ENCODE data around the gene MGAT3.
"Not testable (repeated sequence)": the region's sequence is repeated elsewhere in the genome, so short reads cannot be mapped to it uniquely, and the experiment has no call there.

The MGAT3 gene, protein sequence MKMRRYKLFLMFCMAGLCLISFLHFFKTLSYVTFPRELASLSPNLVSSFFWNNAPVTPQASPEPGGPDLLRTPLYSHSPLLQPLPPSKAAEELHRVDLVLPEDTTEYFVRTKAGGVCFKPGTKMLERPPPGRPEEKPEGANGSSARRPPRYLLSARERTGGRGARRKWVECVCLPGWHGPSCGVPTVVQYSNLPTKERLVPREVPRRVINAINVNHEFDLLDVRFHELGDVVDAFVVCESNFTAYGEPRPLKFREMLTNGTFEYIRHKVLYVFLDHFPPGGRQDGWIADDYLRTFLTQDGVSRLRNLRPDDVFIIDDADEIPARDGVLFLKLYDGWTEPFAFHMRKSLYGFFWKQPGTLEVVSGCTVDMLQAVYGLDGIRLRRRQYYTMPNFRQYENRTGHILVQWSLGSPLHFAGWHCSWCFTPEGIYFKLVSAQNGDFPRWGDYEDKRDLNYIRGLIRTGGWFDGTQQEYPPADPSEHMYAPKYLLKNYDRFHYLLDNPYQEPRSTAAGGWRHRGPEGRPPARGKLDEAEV

DNA sequence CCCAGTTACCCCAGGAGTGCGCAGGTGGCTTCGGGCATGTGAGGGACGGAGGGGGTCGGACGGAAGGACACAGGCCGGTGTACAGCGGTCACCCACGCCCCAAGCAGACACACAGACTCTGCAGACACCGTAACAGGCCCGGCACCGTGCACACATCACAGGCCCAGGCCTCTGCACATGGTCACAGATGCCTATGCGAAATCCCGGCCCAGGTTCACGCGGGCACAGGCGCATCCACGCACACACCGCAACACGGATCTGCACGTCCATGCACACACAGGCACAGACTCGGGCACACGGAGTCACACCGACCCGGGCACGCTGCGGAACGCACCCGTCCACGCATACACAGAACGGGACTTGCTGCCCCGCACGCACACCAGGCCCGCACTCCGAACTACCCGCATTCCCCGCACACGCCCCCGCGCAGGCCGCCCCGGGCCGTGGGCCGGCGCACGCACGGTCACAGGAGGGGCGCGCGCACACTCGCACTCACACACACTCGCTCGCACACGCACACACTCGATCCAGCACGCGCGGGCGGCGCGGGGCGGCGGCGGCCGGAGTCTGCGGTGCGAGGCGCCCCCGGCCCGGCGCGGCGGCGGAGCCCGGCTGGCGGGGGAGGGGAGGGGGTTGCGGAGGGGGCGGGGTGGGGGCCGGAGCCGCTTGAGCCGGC lies at the start of gene MGAT3:
Gene MGAT3, plus strand, starts transcription at position 491 of the 676 bp plus-strand sequence. CDS start 30,336 bp downstream, outside the sequence.
- peak within 1 kb of the TSS in 4 of 5 donors; percentile 50 to 65 (median 58) for H3K4me3 ChIP-seq (ENCODE audit: low read depth in 1 of 5, low read length in 5 of 5)
- H3K9ac ChIP-seq (ENCODE audit: low read length in 5 of 5), result peak within 1 kb of the TSS in 3 of 5 donors; percentile 62 to 72 (median 71)
- peaks cover 0 to 50% (median 34%) of the 10 kb centered on the region in 5 donors for H3K4me1 ChIP-seq (ENCODE audit: control insufficient read depth in 5 of 5, insufficient read depth in 5 of 5, low read length in 5 of 5)
- peak within 1 kb of the TSS; percentile 30 for H3K27ac ChIP-seq (ENCODE audit: low read depth, low read length)
- H3K9me3 ChIP-seq (ENCODE audit: control insufficient read depth in 5 of 5, low read length in 5 of 5), result no peaks in the 10 kb centered on the region
- H3K27me3 ChIP-seq (ENCODE audit: control insufficient read depth in 5 of 5, insufficient read depth in 4 of 5, low read length in 5 of 5), result peaks cover 0 to 11% (median 11%) of the 10 kb centered on the region in 5 donors
- H3K36me3 ChIP-seq (ENCODE audit: control insufficient read depth in 5 of 5, insufficient read depth in 5 of 5, low read length in 5 of 5), result no peaks in the 10 kb centered on the region

DNA sequence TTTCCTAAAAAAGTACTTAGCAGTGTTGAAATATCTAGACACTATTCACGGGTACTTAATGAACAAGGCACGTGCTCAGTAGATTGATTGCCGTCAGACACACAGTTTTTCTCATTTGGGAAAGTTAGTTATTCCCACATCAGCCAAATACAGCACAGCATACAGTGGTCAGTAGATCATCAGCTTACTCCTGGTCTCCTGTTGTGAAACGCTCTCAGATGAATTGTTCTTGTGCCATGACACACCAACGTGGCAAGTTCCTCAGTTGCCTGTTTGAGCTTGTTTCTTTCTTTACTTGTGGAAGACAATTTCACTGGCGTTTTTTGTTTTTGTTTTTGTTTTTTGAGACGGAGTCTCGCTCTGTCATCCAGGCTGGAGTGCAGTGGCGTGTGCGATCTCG lies 48.6 kb upstream of the MGAT3 start:
- no peaks in the 10 kb centered on the region for H3K9me3 ChIP-seq (ENCODE audit: control insufficient read depth in 5 of 5, low read length in 5 of 5)
- peaks cover 0 to 1% (median 0%) of the 10 kb centered on the region in 5 donors for H3K36me3 ChIP-seq (ENCODE audit: control insufficient read depth in 5 of 5, insufficient read depth in 5 of 5, low read length in 5 of 5)
- peak overlapping the region; percentile 72 for H3K27ac ChIP-seq (ENCODE audit: low read depth, low read length)
- peaks cover 10 to 50% (median 41%) of the 10 kb centered on the region in 5 donors for H3K4me1 ChIP-seq (ENCODE audit: control insufficient read depth in 5 of 5, insufficient read depth in 5 of 5, low read length in 5 of 5)
- H3K4me3 ChIP-seq (ENCODE audit: low read depth in 1 of 5, low read length in 5 of 5), result no peak overlapping the region
- H3K27me3 ChIP-seq (ENCODE audit: control insufficient read depth in 5 of 5, insufficient read depth in 4 of 5, low read length in 5 of 5), result no peaks in the 10 kb centered on the region
- H3K9ac ChIP-seq (ENCODE audit: low read length in 5 of 5), result peak overlapping the region in 3 of 5 donors; percentile 6 to 41 (median 32)

DNA sequence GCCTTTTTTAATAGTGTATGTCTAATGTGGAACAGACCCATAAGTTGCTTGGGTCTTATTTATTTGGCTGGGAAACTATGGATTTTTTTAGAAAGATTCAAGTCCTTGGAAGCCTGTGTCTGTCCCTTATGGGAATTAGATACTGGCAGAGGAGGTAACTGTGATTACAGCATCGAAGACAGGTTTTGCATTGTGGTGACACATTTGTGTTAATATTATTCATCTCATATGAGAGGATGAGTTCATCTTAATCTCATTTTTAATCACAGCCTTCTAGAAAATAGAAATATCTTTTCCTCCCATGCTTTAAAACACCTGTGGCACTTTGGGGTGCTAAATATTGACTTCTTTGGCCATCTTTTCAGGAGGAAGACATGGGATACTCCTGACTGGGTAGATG lies 48.0 kb upstream of the MGAT3 start:
- Histone ChIP-seq H3K27me3 (ENCODE audit: control insufficient read depth in 5 of 5, insufficient read depth in 4 of 5, low read length in 5 of 5) (no peaks in the 10 kb centered on the region), H3K4me3 (ENCODE audit: low read depth in 1 of 5, low read length in 5 of 5) (no peak overlapping the region), H3K9ac (ENCODE audit: low read length in 5 of 5) (peak overlapping the region in 1 of 5 donors; percentile 32), H3K36me3 (ENCODE audit: control insufficient read depth in 5 of 5, insufficient read depth in 5 of 5, low read length in 5 of 5) (no peaks in the 10 kb centered on the region), H3K27ac (ENCODE audit: low read depth, low read length) (peak overlapping the region; percentile 72), H3K9me3 (ENCODE audit: control insufficient read depth in 5 of 5, low read length in 5 of 5) (no peaks in the 10 kb centered on the region), H3K4me1 (ENCODE audit: control insufficient read depth in 5 of 5, insufficient read depth in 5 of 5, low read length in 5 of 5) (peaks cover 10 to 50% (median 41%) of the 10 kb centered on the region in 5 donors)

DNA sequence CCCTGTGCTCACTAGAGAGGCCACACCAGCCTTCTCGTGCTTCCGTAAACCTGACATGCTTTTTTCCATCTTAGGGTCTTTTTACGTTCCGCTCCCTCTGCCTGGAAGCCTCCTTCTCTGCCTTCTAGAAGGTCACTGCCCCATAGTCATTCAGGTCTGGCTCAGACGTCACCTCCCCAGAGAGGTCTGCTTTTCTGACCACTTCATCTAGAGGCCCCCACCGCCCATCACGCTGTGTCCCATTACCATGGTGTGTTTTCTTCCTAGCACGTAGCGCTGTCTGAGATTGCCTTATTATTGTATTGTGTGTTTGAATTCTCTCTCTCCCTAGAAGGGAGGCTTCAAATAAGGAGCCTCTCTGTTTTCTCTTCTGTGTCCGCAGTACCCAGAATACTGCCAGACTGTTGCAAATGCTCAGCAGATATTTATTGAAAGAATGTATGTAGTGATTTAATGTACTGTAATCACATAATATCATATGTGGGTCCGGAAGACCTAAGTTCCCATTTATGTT lies 47.2 kb upstream of the MGAT3 start:
- Histone ChIP-seq H3K27me3 (ENCODE audit: control insufficient read depth in 5 of 5, insufficient read depth in 4 of 5, low read length in 5 of 5) (no peaks in the 10 kb centered on the region), H3K9ac (ENCODE audit: low read length in 5 of 5) (no peak overlapping the region), H3K4me3 (ENCODE audit: low read depth in 1 of 5, low read length in 5 of 5) (peak overlapping the region in 1 of 5 donors; percentile 15), H3K27ac (ENCODE audit: low read depth, low read length) (peak overlapping the region; percentile 72), H3K36me3 (ENCODE audit: control insufficient read depth in 5 of 5, insufficient read depth in 5 of 5, low read length in 5 of 5) (no peaks in the 10 kb centered on the region), H3K9me3 (ENCODE audit: control insufficient read depth in 5 of 5, low read length in 5 of 5) (no peaks in the 10 kb centered on the region), H3K4me1 (ENCODE audit: control insufficient read depth in 5 of 5, insufficient read depth in 5 of 5, low read length in 5 of 5) (peaks cover 10 to 54% (median 45%) of the 10 kb centered on the region in 5 donors)

DNA sequence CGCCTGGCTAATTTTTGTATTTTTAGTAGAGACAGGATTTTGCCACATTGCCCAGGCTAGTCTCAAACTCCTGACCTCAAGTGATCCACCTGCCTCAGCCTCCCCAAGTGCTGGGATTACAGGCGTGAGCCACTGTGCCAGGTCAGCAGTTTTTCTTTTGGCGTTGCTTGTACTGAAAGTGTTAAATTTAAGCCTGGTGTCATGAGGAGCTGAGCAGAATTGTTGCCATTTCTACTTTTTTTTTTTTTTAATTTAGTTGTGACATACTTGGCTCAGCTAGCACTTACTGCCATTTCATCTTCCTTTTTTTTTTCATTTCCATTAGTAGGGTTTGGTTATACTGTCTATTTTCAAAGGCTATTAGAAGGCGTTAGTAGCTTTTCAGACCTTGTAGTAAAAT lies 46.5 kb upstream of the MGAT3 start:
- peaks cover 0 to 5% (median 4%) of the 10 kb centered on the region in 5 donors for H3K36me3 ChIP-seq (ENCODE audit: control insufficient read depth in 5 of 5, insufficient read depth in 5 of 5, low read length in 5 of 5)
- H3K9ac ChIP-seq (ENCODE audit: low read length in 5 of 5), result no peak overlapping the region
- peak overlapping the region; percentile 72 for H3K27ac ChIP-seq (ENCODE audit: low read depth, low read length)
- H3K4me1 ChIP-seq (ENCODE audit: control insufficient read depth in 5 of 5, insufficient read depth in 5 of 5, low read length in 5 of 5), result peaks cover 9 to 54% (median 46%) of the 10 kb centered on the region in 5 donors
- H3K27me3 ChIP-seq (ENCODE audit: control insufficient read depth in 5 of 5, insufficient read depth in 4 of 5, low read length in 5 of 5), result no peaks in the 10 kb centered on the region
- no peak overlapping the region for H3K4me3 ChIP-seq (ENCODE audit: low read depth in 1 of 5, low read length in 5 of 5)
- no peaks in the 10 kb centered on the region for H3K9me3 ChIP-seq (ENCODE audit: control insufficient read depth in 5 of 5, low read length in 5 of 5)

DNA sequence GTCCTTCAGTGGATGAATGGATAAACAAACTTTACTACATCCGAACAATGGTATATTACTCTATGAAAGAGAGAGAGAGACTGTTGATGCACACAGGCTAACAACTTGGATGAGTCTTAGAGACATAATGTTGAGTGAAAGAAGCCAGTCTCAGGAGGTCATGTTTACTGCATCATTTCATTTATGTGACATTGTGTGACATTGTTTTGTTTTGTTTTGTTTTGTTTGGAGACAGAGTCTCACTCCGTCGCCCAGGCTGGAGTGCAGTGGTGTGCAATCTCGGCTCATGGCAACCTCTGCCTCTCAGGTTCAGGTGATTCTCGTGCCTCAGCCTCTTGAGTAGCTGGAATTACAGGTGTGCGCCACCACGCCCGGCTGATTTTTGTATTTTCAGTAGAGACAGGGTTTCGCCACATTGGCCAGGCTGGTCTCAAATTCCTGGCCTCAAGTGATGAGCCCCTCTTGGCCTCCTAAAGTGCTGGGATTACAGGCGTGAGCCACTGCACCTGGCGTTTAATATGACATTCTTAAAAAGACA lies 44.9 kb upstream of the MGAT3 start:
- H3K4me1 ChIP-seq (ENCODE audit: control insufficient read depth in 5 of 5, insufficient read depth in 5 of 5, low read length in 5 of 5), result peaks cover 6 to 64% (median 53%) of the 10 kb centered on the region in 5 donors
- not testable (repeated sequence) for H3K27ac ChIP-seq (ENCODE audit: low read depth, low read length)

DNA sequence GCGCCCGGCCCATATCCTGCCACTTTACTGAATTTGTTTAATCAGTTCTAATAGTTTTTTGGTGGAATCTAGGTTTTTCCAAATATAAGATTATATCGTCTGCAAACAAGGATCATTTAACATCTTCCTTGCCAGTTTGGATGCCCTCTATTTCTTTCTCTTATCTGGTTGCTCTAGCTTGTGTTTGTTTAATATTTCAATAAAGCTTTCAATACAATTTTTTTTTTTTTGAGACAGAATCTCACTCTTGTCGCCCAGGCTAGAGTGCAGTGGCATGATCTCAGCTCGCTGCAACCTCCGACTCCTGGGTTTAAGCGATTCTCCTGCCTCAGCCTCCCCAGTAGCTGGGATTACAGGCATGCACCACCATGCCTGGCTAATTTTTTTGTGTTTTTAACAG lies 43.6 kb upstream of the MGAT3 start:
- H3K27me3 ChIP-seq (ENCODE audit: control insufficient read depth in 5 of 5, insufficient read depth in 4 of 5, low read length in 5 of 5); H3K9ac ChIP-seq (ENCODE audit: low read length in 5 of 5); H3K27ac ChIP-seq (ENCODE audit: low read depth, low read length); H3K4me3 ChIP-seq (ENCODE audit: low read depth in 1 of 5, low read length in 5 of 5); H3K9me3 ChIP-seq (ENCODE audit: control insufficient read depth in 5 of 5, low read length in 5 of 5): not testable (repeated sequence)
- H3K36me3 ChIP-seq (ENCODE audit: control insufficient read depth in 5 of 5, insufficient read depth in 5 of 5, low read length in 5 of 5), result peaks cover 0 to 34% (median 29%) of the 10 kb centered on the region in 5 donors
- H3K4me1 ChIP-seq (ENCODE audit: control insufficient read depth in 5 of 5, insufficient read depth in 5 of 5, low read length in 5 of 5), result peaks cover 6 to 59% (median 47%) of the 10 kb centered on the region in 5 donors

More for the DNA sequence above, 44.9 kb upstream of the MGAT3 start:
- not testable (repeated sequence) for H3K27me3 ChIP-seq (ENCODE audit: control insufficient read depth in 5 of 5, insufficient read depth in 4 of 5, low read length in 5 of 5); H3K9me3 ChIP-seq (ENCODE audit: control insufficient read depth in 5 of 5, low read length in 5 of 5); H3K9ac ChIP-seq (ENCODE audit: low read length in 5 of 5); H3K4me3 ChIP-seq (ENCODE audit: low read depth in 1 of 5, low read length in 5 of 5)
- H3K36me3 ChIP-seq (ENCODE audit: control insufficient read depth in 5 of 5, insufficient read depth in 5 of 5, low read length in 5 of 5), result peaks cover 0 to 22% (median 18%) of the 10 kb centered on the region in 5 donors

DNA sequence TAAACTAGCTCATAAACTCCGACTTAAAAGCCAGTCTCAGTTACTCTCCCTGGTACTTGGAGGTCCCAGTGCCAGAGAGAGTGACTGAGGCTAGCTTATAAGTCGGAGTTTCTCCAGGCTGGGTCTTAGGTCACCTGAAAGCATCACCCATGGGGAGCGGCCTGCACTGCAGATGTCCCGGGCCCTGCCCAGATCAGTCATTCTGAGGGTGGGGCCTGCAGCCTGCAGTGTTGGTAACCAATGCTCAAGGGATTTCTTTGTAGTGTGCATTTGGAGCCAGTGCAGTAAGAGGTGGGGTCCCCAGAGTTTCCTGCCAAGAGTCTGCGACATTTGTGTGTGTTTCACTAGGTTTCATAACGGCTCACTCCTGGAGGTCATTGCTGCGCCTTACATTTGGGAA lies 42.4 kb upstream of the MGAT3 start:
- Histone ChIP-seq H3K4me3 (ENCODE audit: low read depth in 1 of 5, low read length in 5 of 5) (no peak overlapping the region), H3K36me3 (ENCODE audit: control insufficient read depth in 5 of 5, insufficient read depth in 5 of 5, low read length in 5 of 5) (peaks cover 0 to 46% (median 39%) of the 10 kb centered on the region in 5 donors), H3K9ac (ENCODE audit: low read length in 5 of 5) (no peak overlapping the region), H3K27ac (ENCODE audit: low read depth, low read length) (no peak overlapping the region), H3K9me3 (ENCODE audit: control insufficient read depth in 5 of 5, low read length in 5 of 5) (no peaks in the 10 kb centered on the region), H3K4me1 (ENCODE audit: control insufficient read depth in 5 of 5, insufficient read depth in 5 of 5, low read length in 5 of 5) (peaks cover 6 to 47% (median 35%) of the 10 kb centered on the region in 5 donors), H3K27me3 (ENCODE audit: control insufficient read depth in 5 of 5, insufficient read depth in 4 of 5, low read length in 5 of 5) (no peaks in the 10 kb centered on the region)

DNA sequence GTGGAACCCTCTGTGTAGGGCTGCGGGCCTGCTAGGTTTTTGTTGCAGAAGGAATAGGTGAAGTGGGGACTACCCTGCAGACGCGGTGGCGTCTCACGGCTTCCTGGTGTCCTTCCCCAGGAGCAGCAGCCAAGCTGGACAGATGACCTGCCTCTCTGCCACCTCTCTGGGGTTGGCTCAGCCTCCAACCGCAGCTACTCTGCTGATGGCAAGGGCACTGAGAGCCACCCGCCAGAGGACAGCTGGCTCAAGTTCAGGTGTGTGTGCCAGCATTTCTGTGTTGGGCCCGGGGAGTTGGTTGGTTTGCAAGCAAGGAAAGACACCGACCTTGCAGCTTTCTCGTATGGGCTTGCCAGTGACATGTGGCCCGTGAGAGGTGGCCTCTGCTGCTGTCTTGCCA lies 41.9 kb upstream of the MGAT3 start:
- H3K27ac ChIP-seq (ENCODE audit: low read depth, low read length), result no peak overlapping the region
- H3K36me3 ChIP-seq (ENCODE audit: control insufficient read depth in 5 of 5, insufficient read depth in 5 of 5, low read length in 5 of 5), result peaks cover 0 to 51% (median 44%) of the 10 kb centered on the region in 5 donors
- H3K4me1 ChIP-seq (ENCODE audit: control insufficient read depth in 5 of 5, insufficient read depth in 5 of 5, low read length in 5 of 5), result peaks cover 6 to 42% (median 30%) of the 10 kb centered on the region in 5 donors
- no peaks in the 10 kb centered on the region for H3K9me3 ChIP-seq (ENCODE audit: control insufficient read depth in 5 of 5, low read length in 5 of 5)
- no peak overlapping the region for H3K9ac ChIP-seq (ENCODE audit: low read length in 5 of 5)
- no peak overlapping the region for H3K4me3 ChIP-seq (ENCODE audit: low read depth in 1 of 5, low read length in 5 of 5)
- H3K27me3 ChIP-seq (ENCODE audit: control insufficient read depth in 5 of 5, insufficient read depth in 4 of 5, low read length in 5 of 5), result no peaks in the 10 kb centered on the region

Data from subcutaneous abdominal adipose tissue (tissue), 5 donors.